GM13977 (cell line): Measurements from ENCODE around the gene RASSF1.

Experiments
- DNase-seq: peaks from one replicate; pipeline ENCODE4 v3.0.0; 2012; ENCODE audit warnings: low spot score
- CTCF ChIP-seq: IDR thresholded peaks from 2 replicates; pipeline ENCODE4 v1.5.1; 2012; ENCODE audit warnings: mild to moderate bottlenecking, control low read depth; ENCODE audit not compliant: insufficient read depth; ENCODE audit errors: extremely low read depth, missing control alignments
- in situ Hi-C: fragments of 300-500 bp; cut with MboI; formaldehyde crosslinking; loops from one replicate; pipeline ENCODE4 v1.12.0; 2022; ENCODE audit warnings: low sequenced_read_pairs, low pct_unique_long_range_greater_than_20kb, mixed read lengths, inconsistent platforms; ENCODE audit not compliant: unreplicated experiment

The RASSF1 gene

GRCh38 chr3:50357481-50357880 is 16.8 kb upstream of the RASSF1 start:
- TF ChIP-seq CTCF = no peak
- DNase-seq = no peak
- in situ Hi-C loops = no loop called here

- in situ Hi-C loops = no loop called here
- DNase-seq = no peak
- TF ChIP-seq CTCF = no peak
Measured at GRCh38 chr3:50356553-50356952, 15.9 kb upstream of the RASSF1 start.

- no peak for TF ChIP-seq CTCF
- no peak for DNase-seq
- in situ Hi-C loops = no loop called here
Measured at GRCh38 chr3:50355829-50356552, 15.4 kb upstream of the RASSF1 start.

- TF ChIP-seq CTCF = no peak
- no peak for DNase-seq
- in situ Hi-C loops = no loop called here
Measured at GRCh38 chr3:50354850-50355249, 14.2 kb upstream of the RASSF1 start.

GRCh38 chr3:50354186-50354764 is 13.6 kb upstream of the RASSF1 start:
- in situ Hi-C loops = no loop called here
- TF ChIP-seq CTCF = no peak
- no peak for DNase-seq

- no peak for TF ChIP-seq CTCF
- DNase-seq = no peak
- in situ Hi-C loops = no loop called here
Measured at GRCh38 chr3:50353245-50354004, 12.8 kb upstream of the RASSF1 start.
